ENCODE results near the gene OPA3.
"Not testable (repeated sequence)": the region's sequence is repeated elsewhere in the genome, so short reads cannot be mapped to it uniquely, and the experiment has no call there.

Gene OPA3

DNA sequence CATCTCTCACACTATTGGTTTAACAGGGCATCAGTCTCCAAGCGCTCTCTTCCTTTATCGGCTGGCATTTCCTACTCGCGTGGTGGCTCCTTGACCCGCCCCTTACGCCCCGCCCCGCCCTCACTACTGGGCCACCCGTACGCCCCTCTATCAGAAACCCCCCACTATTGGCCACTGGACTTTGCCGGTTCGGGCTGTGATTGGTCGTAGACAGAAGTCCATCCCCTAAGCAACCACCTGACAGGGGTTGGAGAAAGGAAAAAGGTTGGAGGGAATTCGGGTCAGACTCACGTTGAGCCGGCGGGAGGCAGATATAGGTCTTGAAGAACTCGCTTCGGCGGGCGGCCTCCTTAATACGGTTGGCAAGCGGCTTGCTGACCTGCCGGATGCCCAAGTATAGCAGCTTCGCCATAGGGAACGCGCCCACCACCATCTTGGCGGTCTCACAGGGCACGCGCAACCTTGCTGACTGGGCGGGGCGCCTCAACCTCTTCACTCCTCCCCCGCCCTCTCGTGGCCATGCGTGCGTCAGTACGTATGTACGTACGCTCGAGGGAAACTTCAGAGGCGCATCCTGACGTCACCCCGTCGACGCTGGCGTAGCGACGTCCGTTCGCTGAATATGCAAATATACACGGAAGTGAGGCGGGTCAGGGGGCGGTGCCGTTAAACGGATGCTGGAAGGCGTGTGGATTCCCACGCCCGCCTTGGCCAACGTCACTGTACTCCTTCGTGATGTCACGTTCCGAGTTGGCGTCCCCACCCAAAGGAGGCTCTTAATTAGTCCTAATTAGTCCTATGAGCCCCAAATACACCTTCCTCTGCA lies at the start of gene OPA3:
Gene OPA3 (minus strand): TSS at position 471 of the 826 bp plus-strand sequence. CDS start 38 bp downstream, at position 433.
- ChIA-PET POLR2A (ENCODE audit: low non-redundant PET) (interaction anchor here (1.0 kb wide), 1 partner anchor 57 kb away, joined by 3 read pairs; no protein-coding TSS in a partner anchor), CTCF (interaction anchor here (0.6 to 0.8 kb wide), 3 partner anchors 71 to 199 kb away, joined by 3 to 4 read pairs (median 3); no protein-coding TSS in a partner anchor)
- DNase-seq (ENCODE audit: low spot score): peak; percentile 99
- H3K27ac ChIP-seq: peak within 1 kb of the TSS; percentile 91
- TF ChIP-seq, protein P1, sequence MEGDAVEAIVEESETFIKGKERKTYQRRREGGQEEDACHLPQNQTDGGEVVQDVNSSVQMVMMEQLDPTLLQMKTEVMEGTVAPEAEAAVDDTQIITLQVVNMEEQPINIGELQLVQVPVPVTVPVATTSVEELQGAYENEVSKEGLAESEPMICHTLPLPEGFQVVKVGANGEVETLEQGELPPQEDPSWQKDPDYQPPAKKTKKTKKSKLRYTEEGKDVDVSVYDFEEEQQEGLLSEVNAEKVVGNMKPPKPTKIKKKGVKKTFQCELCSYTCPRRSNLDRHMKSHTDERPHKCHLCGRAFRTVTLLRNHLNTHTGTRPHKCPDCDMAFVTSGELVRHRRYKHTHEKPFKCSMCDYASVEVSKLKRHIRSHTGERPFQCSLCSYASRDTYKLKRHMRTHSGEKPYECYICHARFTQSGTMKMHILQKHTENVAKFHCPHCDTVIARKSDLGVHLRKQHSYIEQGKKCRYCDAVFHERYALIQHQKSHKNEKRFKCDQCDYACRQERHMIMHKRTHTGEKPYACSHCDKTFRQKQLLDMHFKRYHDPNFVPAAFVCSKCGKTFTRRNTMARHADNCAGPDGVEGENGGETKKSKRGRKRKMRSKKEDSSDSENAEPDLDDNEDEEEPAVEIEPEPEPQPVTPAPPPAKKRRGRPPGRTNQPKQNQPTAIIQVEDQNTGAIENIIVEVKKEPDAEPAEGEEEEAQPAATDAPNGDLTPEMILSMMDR (conservative IDR thresholded peaks at IDR 0.05; ENCODE audit: low read depth): no peak

DNA sequence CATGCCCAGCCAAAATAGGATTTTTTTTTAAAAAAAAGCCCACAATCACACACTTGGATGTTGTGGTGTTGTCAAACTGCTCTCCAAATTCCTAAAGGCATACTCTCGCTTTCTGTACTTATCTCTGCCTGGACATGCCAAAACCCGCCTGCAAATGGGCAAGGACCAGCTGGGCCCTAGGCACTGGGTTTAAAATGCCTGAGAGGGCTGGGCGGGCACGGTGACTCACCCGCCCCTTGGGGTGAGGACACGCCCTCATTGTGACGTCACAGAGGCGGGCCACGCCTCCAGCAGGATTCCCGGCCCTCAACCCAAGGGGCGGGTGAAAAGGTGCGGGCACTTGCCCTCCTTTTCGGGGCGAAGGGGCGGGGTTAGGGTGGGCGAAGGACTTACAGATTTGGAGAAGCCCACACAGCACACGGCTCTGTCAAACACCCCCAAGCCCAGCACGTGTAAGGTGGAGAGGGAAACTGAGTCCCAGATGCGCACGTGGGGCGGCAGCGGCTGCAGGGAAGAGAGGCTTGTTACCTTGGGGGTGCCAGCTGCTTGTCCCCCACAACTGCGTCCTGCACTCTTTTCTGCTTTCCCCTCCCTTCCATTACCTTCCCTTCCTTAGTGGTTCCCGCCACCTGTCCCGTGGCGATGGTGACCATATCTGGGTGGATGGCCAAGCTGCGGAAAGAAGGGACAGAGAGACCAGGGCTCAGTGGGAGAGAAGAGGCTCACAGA lies 48.0 kb upstream of the OPA3 start:
- ChIA-PET CTCF (interaction anchor here (0.6 to 1.0 kb wide), 2 partner anchors 10 to 13 kb away, joined by 3 read pairs; no protein-coding TSS in a partner anchor), POLR2A (ENCODE audit: low non-redundant PET) (no interaction called here)
- DNase-seq (ENCODE audit: low spot score): peak; percentile 99
- TF ChIP-seq, protein P1 (conservative IDR thresholded peaks at IDR 0.05; ENCODE audit: low read depth): no peak
- H3K27ac ChIP-seq: peak overlapping the region; percentile 99

DNA sequence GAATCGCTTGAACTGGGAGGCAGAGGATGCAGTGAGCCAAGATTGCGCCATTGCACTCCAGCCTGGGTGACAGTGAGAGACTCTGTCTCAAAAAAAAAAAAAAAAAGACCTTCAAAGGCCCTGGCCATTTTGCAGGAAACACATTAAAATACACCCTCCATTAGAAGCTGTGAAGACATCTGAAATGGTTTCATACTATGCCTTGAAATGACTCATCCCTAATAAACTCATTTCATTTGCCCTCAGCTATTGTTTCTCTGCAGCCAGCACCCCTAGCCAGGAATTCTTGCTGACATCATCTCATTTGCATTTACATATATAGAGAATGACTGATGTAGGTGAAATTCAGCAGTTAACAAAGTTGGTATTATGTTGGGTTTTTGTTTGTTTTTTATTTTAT lies 45.9 kb upstream of the OPA3 start:
- ChIA-PET CTCF (interaction anchor here (0.6 kb wide), 1 partner anchor 11 kb away, joined by 4 read pairs; no protein-coding TSS in a partner anchor), POLR2A (ENCODE audit: low non-redundant PET) (interaction anchor here (0.6 to 1.0 kb wide), 3 partner anchors 11 to 168 kb away, joined by 3 to 6 read pairs (median 5); no protein-coding TSS in a partner anchor)
- peak overlapping the region; percentile 99 for H3K27ac ChIP-seq
- peak; percentile 93 for DNase-seq (ENCODE audit: low spot score)
- TF ChIP-seq, protein P1 (conservative IDR thresholded peaks at IDR 0.05; ENCODE audit: low read depth): no peak

DNA sequence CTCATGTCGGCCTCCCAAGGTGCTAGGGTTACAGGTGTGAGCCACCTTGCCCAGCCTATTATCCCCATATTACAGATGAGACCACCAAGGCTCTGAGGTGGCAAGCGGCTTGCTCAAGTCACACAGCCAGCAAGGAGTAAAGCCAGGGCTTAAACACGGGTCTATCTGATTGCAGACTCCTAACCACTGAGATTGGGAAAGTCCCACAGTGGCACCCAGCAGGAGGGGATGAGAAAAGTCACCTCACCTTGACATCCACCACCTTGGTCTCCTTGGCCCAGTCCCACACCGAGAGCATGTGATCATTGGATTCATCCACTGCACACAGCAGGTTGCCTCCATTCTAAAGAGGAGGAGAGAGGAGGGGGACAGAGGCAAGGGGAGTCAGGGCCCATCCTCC lies 45.1 kb upstream of the OPA3 start:
- POLR2A ChIA-PET (ENCODE audit: low non-redundant PET): no interaction called here
- CTCF ChIA-PET: no interaction called here
- TF ChIP-seq, protein P1 (conservative IDR thresholded peaks at IDR 0.05; ENCODE audit: low read depth): no peak
- H3K27ac ChIP-seq: peak overlapping the region; percentile 99
- no peak for DNase-seq (ENCODE audit: low spot score)

DNA sequence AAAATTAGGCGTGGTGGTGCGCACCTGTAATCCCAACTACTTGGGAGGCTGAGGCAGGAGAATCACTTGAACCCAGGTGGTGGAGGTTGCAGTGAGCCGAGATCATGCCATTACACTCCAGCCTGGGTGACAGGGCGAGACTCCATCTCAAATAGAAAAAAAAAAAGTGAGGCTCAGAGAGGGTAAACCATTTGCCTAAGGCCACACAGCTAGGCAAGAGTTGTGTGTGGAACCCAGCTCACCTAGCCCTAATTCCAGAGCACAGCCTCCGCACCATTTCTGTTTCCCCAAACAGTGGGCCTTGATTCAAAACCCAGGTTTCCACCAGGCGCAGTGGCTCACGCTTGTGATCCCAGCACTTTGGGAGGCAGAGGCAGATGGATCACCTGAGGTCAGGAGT lies 43.6 kb upstream of the OPA3 start:
- DNase-seq (ENCODE audit: low spot score); POLR2A ChIA-PET (ENCODE audit: low non-redundant PET): not testable (repeated sequence)
- CTCF ChIA-PET: interaction anchor here (0.6 kb wide), 1 partner anchor 53 kb away, joined by 3 read pairs; no protein-coding TSS in a partner anchor
- 0 out of 2 replicates have a peak overlapping the region, but pooled peaks have one; percentile 7 for H3K27ac ChIP-seq

DNA sequence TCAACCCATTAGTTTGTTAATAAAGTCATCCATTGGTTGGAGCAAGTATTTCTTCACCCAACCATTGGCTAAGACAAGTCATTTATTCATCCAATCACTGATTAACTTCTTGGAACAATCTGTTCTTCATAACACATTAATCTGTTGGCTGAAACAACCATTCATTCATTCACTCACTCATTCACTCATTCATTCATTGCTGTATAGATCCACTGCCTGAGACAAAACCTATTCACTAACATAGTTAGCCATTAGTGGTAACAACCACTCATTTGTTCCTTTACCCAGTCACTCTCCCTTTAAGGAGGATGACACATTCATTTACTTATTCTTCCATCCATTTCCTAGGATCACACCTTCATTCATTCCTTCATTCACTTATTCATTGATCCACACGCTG lies 39.4 kb upstream of the OPA3 start:
- CTCF ChIA-PET: no interaction called here
- H3K27ac ChIP-seq: no peak overlapping the region
- no peak for DNase-seq (ENCODE audit: low spot score)
- POLR2A ChIA-PET (ENCODE audit: low non-redundant PET): interaction anchor here (0.9 kb wide), 1 partner anchor 15 kb away, joined by 3 read pairs; the partner anchor contains the start of gene EML2
- TF ChIP-seq, protein P1 (conservative IDR thresholded peaks at IDR 0.05; ENCODE audit: low read depth): no peak
